Nephron progenitor cell (in vitro differentiated cells): ENCODE results near the gene C2orf74.
"Not testable (repeated sequence)": the region's sequence is repeated elsewhere in the genome, so short reads cannot be mapped to it uniquely, and the experiment has no call there.

ENCODE experiments used
- DNase-seq: peaks from one replicate; pipeline ENCODE4 v3.0.0; 2021
- H3K27ac Mint-ChIP-seq: 2 replicates; pipeline ENCODE4 v1.8.0; 2021; ENCODE audit warnings: mild to moderate bottlenecking, moderate library complexity, mixed read lengths
- H3K27me3 Mint-ChIP-seq: 2 replicates; pipeline ENCODE4 v1.8.0; 2021; ENCODE audit warnings: mild to moderate bottlenecking, low read depth, mixed read lengths; ENCODE audit not compliant: poor library complexity
- H3K36me3 Mint-ChIP-seq: 2 replicates; pipeline ENCODE4 v1.8.0; 2021; ENCODE audit warnings: low read depth, mixed read lengths
- H3K4me1 Mint-ChIP-seq: 2 replicates; pipeline ENCODE4 v1.8.0; 2021; ENCODE audit warnings: mixed read lengths
- H3K4me3 Mint-ChIP-seq: 2 replicates; pipeline ENCODE4 v1.8.0; 2021; ENCODE audit warnings: mild to moderate bottlenecking, moderate library complexity, mixed read lengths
- H3K9me3 Mint-ChIP-seq: 2 replicates; pipeline ENCODE4 v1.8.0; 2021; ENCODE audit warnings: mild to moderate bottlenecking, moderate library complexity, mixed read lengths
- CTCF ChIP-seq: fragments of 200-600 bp; sonication (generic); IDR thresholded peaks from 2 replicates; pipeline ENCODE4 v1.5.0; 2021; ENCODE audit warnings: antibody characterized with exemption

Gene C2orf74

DNA sequence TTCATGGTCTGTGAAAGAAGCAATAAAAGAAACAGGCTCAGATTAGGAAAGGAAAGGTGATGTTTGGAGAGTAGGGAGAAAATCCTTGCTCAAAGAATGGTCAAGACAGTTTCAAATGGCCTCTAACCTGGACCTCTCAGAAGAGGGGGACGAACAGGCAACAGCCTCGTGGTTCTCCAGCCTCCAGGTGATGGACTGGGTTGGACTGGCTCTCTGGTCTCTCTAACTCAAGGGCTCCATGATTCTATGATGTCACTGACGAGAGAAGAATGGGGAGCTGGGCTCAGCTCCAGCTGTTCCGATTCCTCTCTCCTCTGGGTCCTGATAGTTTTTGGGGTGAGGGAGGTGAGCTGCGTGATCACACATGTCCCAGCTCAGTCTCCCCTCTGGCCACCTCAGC lies at the start of gene C2orf74:
Gene C2orf74, plus strand, starts transcription at position 301 of the 400 bp plus-strand sequence. CDS start 327 bp downstream, outside the sequence.
- no peaks in the 10 kb centered on the region for H3K27me3 Mint-ChIP-seq
- TF ChIP-seq CTCF, result no peak
- H3K4me3 Mint-ChIP-seq, result no peak within 1 kb of the TSS
- DNase-seq, result no peak
- no peaks in the 10 kb centered on the region for H3K4me1 Mint-ChIP-seq
- peaks cover 9% of the 10 kb centered on the region for H3K9me3 Mint-ChIP-seq
- peaks cover 86% of the 10 kb centered on the region for H3K36me3 Mint-ChIP-seq
- no peak within 1 kb of the TSS for H3K27ac Mint-ChIP-seq

- Mint-ChIP-seq H3K27ac (no peak overlapping the region), H3K4me1 (no peaks in the 10 kb centered on the region), H3K9me3 (peaks cover 39% of the 10 kb centered on the region), H3K36me3 (peaks cover 96% of the 10 kb centered on the region), H3K4me3 (no peak overlapping the region), H3K27me3 (no peaks in the 10 kb centered on the region)
- no peak for DNase-seq
- no peak for TF ChIP-seq CTCF
These were observed 47.8 kb upstream of the C2orf74 start for GRCh38 chr2:61114147-61114546.

- Mint-ChIP-seq H3K4me3 (no peak overlapping the region), H3K4me1 (no peaks in the 10 kb centered on the region), H3K9me3 (peaks cover 38% of the 10 kb centered on the region), H3K27ac (no peak overlapping the region), H3K36me3 (peaks cover 92% of the 10 kb centered on the region), H3K27me3 (no peaks in the 10 kb centered on the region)
- no peak for TF ChIP-seq CTCF
- no peak for DNase-seq
These were observed 45.7 kb upstream of the C2orf74 start for GRCh38 chr2:61116302-61116701.

DNA sequence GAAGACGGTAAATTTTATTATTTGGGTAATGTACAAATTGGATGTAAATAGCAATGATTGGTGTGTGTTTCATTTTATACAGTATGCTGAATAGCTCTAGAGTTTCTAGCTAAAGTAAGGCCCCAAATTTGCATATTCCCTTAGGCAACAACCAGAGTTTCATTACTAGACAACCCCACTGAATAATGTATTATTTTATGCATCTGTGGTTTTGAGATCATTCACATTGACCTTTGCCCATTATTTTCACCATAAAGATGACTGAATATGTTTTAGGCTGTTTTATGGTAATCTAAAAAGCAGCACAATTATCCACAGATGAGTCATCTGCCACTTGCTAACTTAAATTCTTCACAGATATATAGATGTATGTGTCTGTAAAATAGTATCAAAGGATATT lies 44.5 kb upstream of the C2orf74 start:
- H3K27me3 Mint-ChIP-seq, result no peaks in the 10 kb centered on the region
- peaks cover 25% of the 10 kb centered on the region for H3K9me3 Mint-ChIP-seq

DNA sequence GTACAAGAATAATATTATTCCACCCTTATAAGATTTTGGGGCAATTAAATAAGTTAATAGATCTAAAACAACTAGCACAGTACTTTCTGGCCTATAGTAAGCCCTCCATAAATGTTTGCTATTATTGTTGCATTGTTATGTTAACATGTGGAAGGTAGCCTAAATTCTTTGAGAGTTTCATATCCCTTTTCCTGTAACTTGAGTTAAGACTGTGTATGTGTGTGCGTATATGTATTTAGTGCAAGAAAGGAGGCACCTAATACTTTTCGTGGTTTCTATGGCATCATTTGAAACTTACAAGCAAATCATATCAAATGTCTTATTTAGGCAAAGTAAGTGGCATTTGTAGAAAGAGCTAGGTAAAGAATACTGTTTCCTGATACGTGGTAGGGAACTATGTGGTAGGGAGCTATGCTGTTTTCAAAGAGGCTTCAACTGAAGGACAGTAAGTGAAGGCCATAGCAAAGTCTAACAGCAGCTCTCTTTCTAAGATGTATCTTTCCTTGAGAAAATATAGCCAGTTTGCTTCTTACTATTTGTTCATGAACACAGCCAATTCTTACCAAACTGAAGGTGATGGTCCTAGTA lies 36.8 kb upstream of the C2orf74 start:
- Mint-ChIP-seq H3K4me3 (no peak overlapping the region), H3K27me3 (no peaks in the 10 kb centered on the region), H3K9me3 (peaks cover 17% of the 10 kb centered on the region), H3K36me3 (peaks cover 26% of the 10 kb centered on the region), H3K4me1 (no peaks in the 10 kb centered on the region), H3K27ac (no peak overlapping the region)
- DNase-seq, result no peak
- TF ChIP-seq CTCF, result no peak

More for the DNA sequence above, 44.5 kb upstream of the C2orf74 start:
- Mint-ChIP-seq H3K36me3 (peaks cover 80% of the 10 kb centered on the region), H3K27ac (no peak overlapping the region), H3K4me3 (no peak overlapping the region), H3K4me1 (no peaks in the 10 kb centered on the region)
- no peak for TF ChIP-seq CTCF
- no peak for DNase-seq

GRCh38 chr2:61125798-61126197 lies 36.2 kb upstream of the C2orf74 start:
- Mint-ChIP-seq H3K9me3 (peaks cover 17% of the 10 kb centered on the region), H3K4me3 (no peak overlapping the region), H3K27ac (no peak overlapping the region), H3K36me3 (peaks cover 20% of the 10 kb centered on the region), H3K4me1 (no peaks in the 10 kb centered on the region), H3K27me3 (no peaks in the 10 kb centered on the region)
- no peak for DNase-seq
- TF ChIP-seq CTCF, result no peak

DNA sequence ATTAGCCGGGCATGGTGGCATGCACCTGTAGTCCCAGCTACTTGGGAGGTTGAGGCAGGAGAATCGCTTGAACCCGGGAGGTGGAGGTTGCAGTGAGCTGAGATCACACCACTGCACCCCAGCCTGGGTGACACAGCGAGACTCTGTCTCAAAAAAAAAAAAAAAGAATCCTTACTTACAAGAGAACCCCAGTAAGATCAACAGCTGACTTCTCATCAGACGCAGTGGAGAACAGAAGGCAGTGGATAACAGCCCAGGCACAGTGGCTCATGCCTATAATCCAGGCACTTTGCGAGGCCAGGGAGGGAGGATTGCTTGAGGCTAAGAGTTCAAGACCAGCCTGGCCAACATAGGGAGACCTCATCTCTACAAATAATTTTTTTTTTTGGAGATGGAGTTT lies 33.9 kb upstream of the C2orf74 start:
- peaks cover 17% of the 10 kb centered on the region for H3K9me3 Mint-ChIP-seq
- H3K4me1 Mint-ChIP-seq, H3K4me3 Mint-ChIP-seq, H3K27me3 Mint-ChIP-seq, DNase-seq, H3K27ac Mint-ChIP-seq: not testable (repeated sequence)
- peaks cover 19% of the 10 kb centered on the region for H3K36me3 Mint-ChIP-seq
